HEK293T (cell line): Measurements from ENCODE around the gene STARD9.

Source experiments
- BHLHE40 ChIP-seq: fragments of 450-650 bp; IDR thresholded peaks from 2 replicates; pipeline ENCODE4 v1.6.1; 2016; ENCODE audit warnings: mild to moderate bottlenecking, moderate library complexity, borderline replicate concordance
- ELF4 ChIP-seq: fragments of 450-650 bp; IDR thresholded peaks from 2 replicates; pipeline ENCODE4 v1.6.1; 2017; ENCODE audit warnings: antibody characterized with exemption
- FOXA1 ChIP-seq: fragments of 450-650 bp; IDR thresholded peaks from 2 replicates; pipeline ENCODE4 v1.6.1; 2016; ENCODE audit warnings: mild to moderate bottlenecking
- FOXK2 ChIP-seq: fragments of 450-650 bp; IDR thresholded peaks from 2 replicates; pipeline ENCODE4 v1.6.1; 2016; ENCODE audit warnings: mild to moderate bottlenecking
- L3MBTL2 ChIP-seq: fragments of 450-650 bp; conservative IDR thresholded peaks from 2 replicates; pipeline ENCODE4 v1.6.1; 2016; ENCODE audit warnings: mild to moderate bottlenecking
- SP1 ChIP-seq: fragments of 450-650 bp; IDR thresholded peaks from 2 replicates; pipeline ENCODE4 v1.6.1; 2017
- TARDBP ChIP-seq: fragments of 450-650 bp; IDR thresholded peaks from 2 replicates; pipeline ENCODE4 v1.6.1; 2016

- no peak for TF ChIP-seq FOXK2
- no peak for TF ChIP-seq L3MBTL2
- no peak for TF ChIP-seq TARDBP
- TF ChIP-seq ELF4 = no peak
- no peak for TF ChIP-seq SP1
- no peak for TF ChIP-seq FOXA1
- TF ChIP-seq BHLHE40 = no peak
Observed at GRCh38 chr15:42612367-42612912, 37.0 kb downstream of the STARD9 start.
